ENCODE results near the gene DLGAP3.

GRCh38 chr1:34851431-34852105 lies 77.9 kb downstream of the DLGAP3 start:
- no peak for TF ChIP-seq ELF4 (IDR thresholded peaks at IDR 0.05)
- TF ChIP-seq SUZ12 (IDR thresholded peaks at IDR 0.05), result no peak
- no peak for TF ChIP-seq FOXM1 (IDR thresholded peaks at IDR 0.05; ENCODE audit: borderline replicate concordance)
- no peak for TF ChIP-seq SP1 (IDR thresholded peaks at IDR 0.05)
- TF ChIP-seq FOXA1 (IDR thresholded peaks at IDR 0.05), result no peak
- no peak for TF ChIP-seq CTBP1 (IDR thresholded peaks at IDR 0.05; ENCODE audit: borderline replicate concordance)

Data from HEK293T (cell line).